CD8-positive, alpha-beta memory T cell (primary cell): ENCODE measurements around the gene ZNF764. TPM values are rescaled to one million over a fixed set of nuclear protein-coding genes. Genes with fewer than 3 reads are reported as not detected.
A peak's percentile ranks its signal among the peaks of the same experiment; 100 is the strongest.

Experiments
- CTCF ChIA-PET: fragments of 350-600 bp; sonication (Branson Sonifier 250); formaldehyde crosslinking; loops from one replicate; lab custom pipeline; 2021; ENCODE audit warnings: antibody characterized with exemption; lab: Charles Lee
- POLR2A ChIA-PET: fragments of 350-600 bp; sonication (Branson Sonifier 250); formaldehyde crosslinking; loops from one replicate; lab custom pipeline; 2021; ENCODE audit warnings: antibody characterized with exemption; lab: Charles Lee
- DNase-seq, 5 donors: peaks; one replicate each; pipeline versions ENCODE4 v3.0.0 to v3.0.0-alpha.2; 2020 to 2022; ENCODE audit warnings: mixed read lengths in 1 of 5
- H3K27ac ChIP-seq: one replicate; pipeline ENCODE4 v1.7.0; 2013; ENCODE audit warnings: low read depth, mild to moderate bottlenecking, low read length, moderate library complexity
- H3K27me3 ChIP-seq: 2 replicates; pipeline ENCODE4 v1.7.0; 2013; ENCODE audit warnings: low read length, mild to moderate bottlenecking; ENCODE audit not compliant: insufficient read depth, poor library complexity, severe bottlenecking
- H3K36me3 ChIP-seq: 2 replicates; pipeline ENCODE4 v1.7.0; 2013; ENCODE audit warnings: mild to moderate bottlenecking, low read length, moderate library complexity; ENCODE audit not compliant: insufficient read depth
- H3K4me1 ChIP-seq: 2 replicates; pipeline ENCODE4 v1.7.0; 2013; ENCODE audit warnings: mild to moderate bottlenecking, low read length, moderate library complexity; ENCODE audit not compliant: insufficient read depth
- H3K4me3 ChIP-seq: 2 replicates; pipeline ENCODE4 v1.7.0; 2013; ENCODE audit warnings: mild to moderate bottlenecking, low read length
- H3K9me3 ChIP-seq: 2 replicates; pipeline ENCODE4 v1.7.0; 2013; ENCODE audit warnings: mild to moderate bottlenecking, low read length
- H3K27ac Mint-ChIP-seq, 8 donors: one replicate each; pipeline ENCODE4 v1.8.0; 2020 to 2021; ENCODE audit warnings: mixed read lengths in 8 of 8, mild to moderate bottlenecking in 6 of 8, inconsistent platforms in 3 of 8, moderate library complexity in 3 of 8
- H3K27me3 Mint-ChIP-seq, 2 donors: one replicate each; pipeline ENCODE4 v1.8.0; 2020 to 2021; ENCODE audit warnings: mixed read lengths in 2 of 2, mild to moderate bottlenecking in 1 of 2, moderate library complexity in 1 of 2
- H3K36me3 Mint-ChIP-seq, 3 donors: one replicate each; pipeline ENCODE4 v1.8.0; 2020 to 2021; ENCODE audit warnings: mixed read lengths in 3 of 3, inconsistent platforms in 1 of 3, mild to moderate bottlenecking in 1 of 3
- H3K4me1 Mint-ChIP-seq, 3 donors: one replicate each; pipeline ENCODE4 v1.8.0; 2020 to 2021; ENCODE audit warnings: mixed read lengths in 3 of 3, inconsistent platforms in 1 of 3, mild to moderate bottlenecking in 1 of 3
- H3K4me3 Mint-ChIP-seq, 7 donors: one replicate each; pipeline ENCODE4 v1.8.0; 2020 to 2021; ENCODE audit warnings: mixed read lengths in 7 of 7, mild to moderate bottlenecking in 6 of 7, moderate library complexity in 4 of 7, inconsistent platforms in 2 of 7
- H3K9me3 Mint-ChIP-seq, 5 donors: one replicate each; pipeline ENCODE4 v1.8.0; 2020 to 2022; ENCODE audit warnings: mixed read lengths in 5 of 5, mild to moderate bottlenecking in 3 of 5, moderate library complexity in 2 of 5, inconsistent platforms in 1 of 5
- polyA plus RNA-seq: library from polyadenylated mRNA; unstranded; fragments of 300-500 nt; fragmentation: Illumina TruSeq; gene quantifications from one replicate; pipeline ENCODE4 v1.2.3, GENCODE V29; 2021
- total RNA-seq, 2 experiments: library from RNA; stranded (reverse); gene quantifications; one replicate each; pipeline ENCODE4 v1.2.3, GENCODE V29; 2021

Gene ZNF764
- total and polyA plus RNA-seq, 3 experiments from 2014 or later: 8.9 to 15.7 (median 15.1) TPM

- peaks cover 0 to 3% of the 10 kb centered on the region in 2 donors for H3K27me3 Mint-ChIP-seq
- H3K9me3 Mint-ChIP-seq: no peaks in the 10 kb centered on the region
- no peak for DNase-seq
- ChIA-PET POLR2A (interaction anchor here (0.6 to 3.1 kb wide), 4 partner anchors 13 to 27 kb away, joined by 3 to 20 read pairs (median 4); partner anchors contain the start of genes ZNF688, ZNF689 and ZNF764), CTCF (interaction anchor here (1.2 to 1.8 kb wide), 4 partner anchors 12 to 50 kb away, joined by 3 to 5 read pairs (median 4); partner anchors contain the start of genes ZNF688 and ZNF747)
- Histone ChIP-seq H3K4me3 (peak overlapping the region; percentile 95), H3K27me3 (no peaks in the 10 kb centered on the region), H3K36me3 (no peaks in the 10 kb centered on the region), H3K27ac (peak overlapping the region; percentile 71), H3K4me1 (peaks cover 12% of the 10 kb centered on the region), H3K9me3 (no peaks in the 10 kb centered on the region)
- H3K4me1 Mint-ChIP-seq: peaks cover 24 to 32% (median 29%) of the 10 kb centered on the region in 3 donors
- H3K4me3 Mint-ChIP-seq: peak overlapping the region; percentile 78 to 91 (median 84)
- H3K36me3 Mint-ChIP-seq: peaks cover 0 to 30% (median 2%) of the 10 kb centered on the region in 3 donors
- H3K27ac Mint-ChIP-seq: peak overlapping the region; percentile 12 to 92 (median 67)
Measured at GRCh38 chr16:30585022-30585399, 26.8 kb upstream of the ZNF764 start.

- H3K4me3 ChIP-seq: no peak overlapping the region
- Mint-ChIP-seq H3K27ac (no peak overlapping the region), H3K4me1 (peaks cover 24 to 36% (median 26%) of the 10 kb centered on the region in 3 donors), H3K9me3 (no peaks in the 10 kb centered on the region), H3K36me3 (peaks cover 0 to 40% (median 2%) of the 10 kb centered on the region in 3 donors), H3K27me3 (peaks cover 0 to 3% of the 10 kb centered on the region in 2 donors), H3K4me3 (peak overlapping the region in 1 of 7 donors; percentile 36)
- H3K4me1 ChIP-seq: peaks cover 12% of the 10 kb centered on the region
- CTCF ChIA-PET: interaction anchor here (1.3 kb wide), 1 partner anchor 16 kb away, joined by 3 read pairs; no protein-coding TSS in a partner anchor
- no peaks in the 10 kb centered on the region for H3K27me3 ChIP-seq
- POLR2A ChIA-PET: interaction anchor here (1.1 kb wide), 1 partner anchor 11 kb away, joined by 4 read pairs; the partner anchor contains the start of gene ZNF688
- H3K27ac ChIP-seq: no peak overlapping the region
- no peaks in the 10 kb centered on the region for H3K9me3 ChIP-seq
- H3K36me3 ChIP-seq: no peaks in the 10 kb centered on the region
- no peak for DNase-seq
Measured at GRCh38 chr16:30582611-30583340, 24.6 kb upstream of the ZNF764 start.

GRCh38 chr16:30581457-30581856 is 23.3 kb upstream of the ZNF764 start:
- Mint-ChIP-seq H3K4me3 (peak overlapping the region in 1 of 7 donors; percentile 15), H3K36me3 (peaks cover 0 to 41% (median 2%) of the 10 kb centered on the region in 3 donors), H3K9me3 (no peaks in the 10 kb centered on the region), H3K4me1 (peaks cover 20 to 27% (median 22%) of the 10 kb centered on the region in 3 donors), H3K27ac (no peak overlapping the region), H3K27me3 (peaks cover 0 to 3% of the 10 kb centered on the region in 2 donors)
- no peak for DNase-seq
- H3K36me3 ChIP-seq: no peaks in the 10 kb centered on the region
- H3K4me3 ChIP-seq: no peak overlapping the region
- no peaks in the 10 kb centered on the region for H3K27me3 ChIP-seq
- peaks cover 12% of the 10 kb centered on the region for H3K4me1 ChIP-seq
- H3K9me3 ChIP-seq: no peaks in the 10 kb centered on the region
- ChIA-PET CTCF (interaction anchor here (1.2 to 1.3 kb wide), 2 partner anchors 18 to 47 kb away, joined by 3 read pairs; no protein-coding TSS in a partner anchor), POLR2A (interaction anchor here (0.6 to 0.8 kb wide), 3 partner anchors 10 to 87 kb away, joined by 3 to 6 read pairs (median 5); partner anchors contain the start of gene ZNF688)
- no peak overlapping the region for H3K27ac ChIP-seq

- H3K27ac ChIP-seq: no peak overlapping the region
- no peaks in the 10 kb centered on the region for H3K27me3 ChIP-seq
- H3K27me3 Mint-ChIP-seq: no peaks in the 10 kb centered on the region
- no peak for DNase-seq
- POLR2A ChIA-PET: no interaction called here
- peak overlapping the region in 3 of 8 donors; percentile 11 to 66 (median 25) for H3K27ac Mint-ChIP-seq
- H3K4me3 ChIP-seq: no peak overlapping the region
- H3K9me3 Mint-ChIP-seq: no peaks in the 10 kb centered on the region
- CTCF ChIA-PET: no interaction called here
- no peaks in the 10 kb centered on the region for H3K36me3 ChIP-seq
- H3K4me1 Mint-ChIP-seq: peaks cover 12 to 31% (median 18%) of the 10 kb centered on the region in 3 donors
- peaks cover 0 to 25% (median 2%) of the 10 kb centered on the region in 3 donors for H3K36me3 Mint-ChIP-seq
- H3K9me3 ChIP-seq: no peaks in the 10 kb centered on the region
- peak overlapping the region in 2 of 7 donors; percentile 2 to 71 for H3K4me3 Mint-ChIP-seq
- peaks cover 19% of the 10 kb centered on the region for H3K4me1 ChIP-seq
Measured at GRCh38 chr16:30574678-30575077, 16.5 kb upstream of the ZNF764 start.

GRCh38 chr16:30571445-30572322 is 13.5 kb upstream of the ZNF764 start, which contains the start of gene ZNF688:
TSS of gene ZNF688 (minus strand) at chr16:30571714. CDS start at chr16:30571629, 85 bp downstream.
- Mint-ChIP-seq H3K4me1 (peaks cover 20 to 49% (median 31%) of the 10 kb centered on the region in 3 donors), H3K4me3 (peak within 1 kb of the TSS; percentile 87 to 96 (median 91)), H3K9me3 (no peaks in the 10 kb centered on the region), H3K27me3 (no peaks in the 10 kb centered on the region), H3K27ac (peak within 1 kb of the TSS; percentile 89 to 99 (median 96)), H3K36me3 (peaks cover 0 to 15% (median 2%) of the 10 kb centered on the region in 3 donors)
- Histone ChIP-seq H3K9me3 (no peaks in the 10 kb centered on the region), H3K27me3 (no peaks in the 10 kb centered on the region), H3K4me1 (peaks cover 44% of the 10 kb centered on the region), H3K36me3 (no peaks in the 10 kb centered on the region), H3K27ac (peak within 1 kb of the TSS; percentile 92), H3K4me3 (peak within 1 kb of the TSS; percentile 78)
- ChIA-PET CTCF (interaction anchor here (0.6 to 2.7 kb wide), 16 partner anchors 14 to 154 kb away, joined by 3 to 23 read pairs (median 4); partner anchors contain the start of genes DCTPP1, ZNF747, ZNF764 and ZNF785), POLR2A (interaction anchor here (0.5 to 2.8 kb wide), 24 partner anchors 10 to 937 kb away, joined by 3 to 55 read pairs (median 4); partner anchors contain the start of genes DCTPP1, FBRS, PRR14 and ZNF689)
- peak; percentile 92 to 98 (median 96) for DNase-seq

GRCh38 chr16:30570636-30571444 is 12.7 kb upstream of the ZNF764 start:
- POLR2A ChIA-PET: interaction anchor here (0.6 to 2.8 kb wide), 13 partner anchors 9 to 153 kb away, joined by 3 to 55 read pairs (median 8); partner anchors contain the start of genes PRR14, ZNF747, ZNF764 and ZNF785
- H3K4me1 Mint-ChIP-seq: peaks cover 20 to 53% (median 35%) of the 10 kb centered on the region in 3 donors
- H3K4me1 ChIP-seq: peaks cover 44% of the 10 kb centered on the region
- H3K27ac ChIP-seq: peak overlapping the region; percentile 92
- DNase-seq: no peak
- H3K9me3 Mint-ChIP-seq: no peaks in the 10 kb centered on the region
- no peaks in the 10 kb centered on the region for H3K27me3 ChIP-seq
- peak overlapping the region; percentile 77 to 97 (median 90) for H3K27ac Mint-ChIP-seq
- no peaks in the 10 kb centered on the region for H3K36me3 ChIP-seq
- H3K9me3 ChIP-seq: no peaks in the 10 kb centered on the region
- H3K4me3 Mint-ChIP-seq: peak overlapping the region; percentile 82 to 95 (median 90)
- H3K27me3 Mint-ChIP-seq: no peaks in the 10 kb centered on the region
- peaks cover 0 to 15% (median 2%) of the 10 kb centered on the region in 3 donors for H3K36me3 Mint-ChIP-seq
- H3K4me3 ChIP-seq: peak overlapping the region; percentile 78
- CTCF ChIA-PET: interaction anchor here (0.9 to 2.7 kb wide), 7 partner anchors 13 to 121 kb away, joined by 3 to 23 read pairs (median 5); partner anchors contain the start of genes ZNF747 and ZNF764
